CD4-positive, alpha-beta T cell (primary cell): ENCODE data around the gene RNF121. TPM values are rescaled to one million over a fixed set of nuclear protein-coding genes. Genes with fewer than 3 reads are reported as not detected.

Experiments
- ATAC-seq: fragments of 200-7000 bp; cut with Tn5 transposase; one replicate; pipeline ENCODE4 v1.10.0; 2022; ENCODE audit warnings: mild to moderate bottlenecking; ENCODE audit not compliant: poor library complexity
- CTCF ChIA-PET: fragments of 350-600 bp; sonication (Branson Sonifier 250); formaldehyde crosslinking; loops from one replicate; lab custom pipeline; 2021; ENCODE audit warnings: antibody characterized with exemption, inconsistent platforms; lab: Charles Lee
- POLR2A ChIA-PET: fragments of 350-600 bp; sonication (Branson Sonifier 250); formaldehyde crosslinking; loops from one replicate; lab custom pipeline; 2021; ENCODE audit warnings: antibody characterized with exemption, inconsistent platforms; lab: Charles Lee
- DNase-seq, 14 experiments: peaks; one replicate each; pipeline ENCODE4 v3.0.0-alpha.2; 2013 to 2020; ENCODE audit warnings: mixed read lengths in 2 of 14
- H3K27ac ChIP-seq, 2 donors: one replicate each; pipeline versions ENCODE4 v1.5.1 to v1.7.0; 2013; ENCODE audit warnings: low read length in 2 of 2, low read depth in 1 of 2, mild to moderate bottlenecking in 1 of 2
- H3K27me3 ChIP-seq, 2 experiments: 1 replicate in 1 of 2; 2 replicates in 1 of 2; pipeline versions ENCODE4 v1.6.1 to v1.7.0; 2013; ENCODE audit warnings: low read length in 2 of 2, control low read depth in 1 of 2, mild to moderate bottlenecking in 1 of 2, moderate library complexity in 1 of 2; ENCODE audit not compliant: insufficient read depth in 2 of 2, control insufficient read depth in 1 of 2
- H3K36me3 ChIP-seq: one replicate; pipeline ENCODE4 v1.6.1; 2013; ENCODE audit warnings: low read length, control low read depth; ENCODE audit not compliant: insufficient read depth
- H3K4me1 ChIP-seq: one replicate; pipeline ENCODE4 v1.6.1; 2013; ENCODE audit warnings: low read length, control low read depth; ENCODE audit not compliant: insufficient read depth
- H3K4me3 ChIP-seq: one replicate; pipeline ENCODE4 v1.5.1; 2013; ENCODE audit warnings: mild to moderate bottlenecking, low read length, moderate library complexity
- H3K9me3 ChIP-seq, 2 experiments: 1 replicate in 1 of 2; 2 replicates in 1 of 2; pipeline versions ENCODE4 v1.6.1 to v1.7.0; 2013; ENCODE audit warnings: low read length in 2 of 2, mild to moderate bottlenecking in 2 of 2, control low read depth in 1 of 2, moderate library complexity in 1 of 2; ENCODE audit not compliant: control insufficient read depth in 1 of 2, insufficient read depth in 1 of 2
- H3K27ac Mint-ChIP-seq: one replicate; pipeline ENCODE4 v1.8.0; 2020; ENCODE audit warnings: mixed read lengths
- H3K27me3 Mint-ChIP-seq: one replicate; pipeline ENCODE4 v1.8.0; 2021; ENCODE audit warnings: mixed read lengths
- H3K36me3 Mint-ChIP-seq: one replicate; pipeline ENCODE4 v1.8.0; 2021; ENCODE audit warnings: low read depth, mixed read lengths
- H3K4me1 Mint-ChIP-seq: one replicate; pipeline ENCODE4 v1.8.0; 2021; ENCODE audit warnings: low read depth, mixed read lengths
- H3K4me3 Mint-ChIP-seq: one replicate; pipeline ENCODE4 v1.8.0; 2020; ENCODE audit warnings: mild to moderate bottlenecking, mixed read lengths
- H3K9me3 Mint-ChIP-seq: one replicate; pipeline ENCODE4 v1.8.0; 2020; ENCODE audit warnings: mixed read lengths
- CTCF ChIP-seq: fragments of 200-600 bp; IDR thresholded peaks from one replicate; pipeline ENCODE4 v1.8.0; 2022; ENCODE audit warnings: antibody characterized with exemption, mild to moderate bottlenecking
- intact Hi-C, 2 experiments: fragments of 100-400 bp; cut with DNase I in 1 of 2; cut with micrococcal nuclease in 1 of 2; formaldehyde crosslinking; loops; one replicate each; pipeline versions ENCODE4 v1.15.1 to v1.9.0; 2023 to 2025; cut with DNase I, micrococcal nuclease
- total RNA-seq, 174 experiments: library from RNA in 2 of 174; stranded (reverse) in 2 of 174; gene quantifications; one replicate each; pipeline ENCODE4 v1.2.3 and lab custom pipeline; 2021 to 2026

Gene RNF121
- total RNA-seq, 2 experiments from 2014 or later, result 10.1 to 10.4 TPM

GRCh38 chr11:72040491-72041363 is 111.9 kb downstream of the RNF121 start:
- Mint-ChIP-seq H3K27me3 (no peaks in the 10 kb centered on the region), H3K4me3 (no peak overlapping the region), H3K27ac (no peak overlapping the region), H3K4me1 (peaks cover 47% of the 10 kb centered on the region), H3K9me3 (no peaks in the 10 kb centered on the region), H3K36me3 (peaks cover 13% of the 10 kb centered on the region)
- Histone ChIP-seq H3K36me3 (peaks cover 10% of the 10 kb centered on the region), H3K4me1 (peaks cover 66% of the 10 kb centered on the region), H3K27ac (peak overlapping the region; percentile 91 to 95), H3K9me3 (no peaks in the 10 kb centered on the region), H3K4me3 (peak overlapping the region; percentile 75), H3K27me3 (no peaks in the 10 kb centered on the region)
- DNase-seq, result peak; percentile 60 to 91 (median 82)
- ChIA-PET CTCF (interaction anchor here (0.7 to 4.5 kb wide), 8 partner anchors 12 to 103 kb away, joined by 3 to 56 read pairs (median 6); partner anchors contain the start of gene ANAPC15), POLR2A (interaction anchor here (0.6 to 5.4 kb wide), 37 partner anchors 8 to 1720 kb away, joined by 3 to 52 read pairs (median 6); partner anchors contain the start of genes ANAPC15, CLPB, IL18BP and LAMTOR1)
- ATAC-seq, result peak; percentile 78
- intact Hi-C loops, result loop anchor here (1.0 to 5.0 kb wide), 4 partner anchors 39 to 772 kb away; partner anchors contain the start of genes ANAPC15 (in 1 of the 2), ATG16L2 (in 1 of the 2), LRRC51 (in 1 of the 2) and NUMA1 (in 1 of the 2)
- no peak for TF ChIP-seq CTCF

GRCh38 chr11:72041364-72042063 is 112.7 kb downstream of the RNF121 start:
- Mint-ChIP-seq H3K27me3 (no peaks in the 10 kb centered on the region), H3K4me3 (no peak overlapping the region), H3K27ac (no peak overlapping the region), H3K9me3 (no peaks in the 10 kb centered on the region), H3K4me1 (peaks cover 39% of the 10 kb centered on the region), H3K36me3 (peaks cover 5% of the 10 kb centered on the region)
- H3K36me3 ChIP-seq, result peaks cover 3% of the 10 kb centered on the region
- peak overlapping the region; percentile 91 to 95 for H3K27ac ChIP-seq
- CTCF ChIA-PET, result interaction anchor here (1.3 to 4.5 kb wide), 5 partner anchors 13 to 50 kb away, joined by 4 to 24 read pairs (median 8); no protein-coding TSS in a partner anchor
- peak; percentile 34 to 71 (median 48) for DNase-seq
- peak; percentile 22 for ATAC-seq
- H3K27me3 ChIP-seq, result no peaks in the 10 kb centered on the region
- TF ChIP-seq CTCF, result no peak
- H3K4me1 ChIP-seq, result peaks cover 63% of the 10 kb centered on the region
- intact Hi-C loops, result loop anchor here (1.0 to 5.0 kb wide), 5 partner anchors 38 to 771 kb away; partner anchors contain the start of genes ANAPC15 (in 1 of the 2), ATG16L2 (in 1 of the 2), INPPL1 (in 1 of the 2) and LRRC51 (in 1 of the 2)
- POLR2A ChIA-PET, result interaction anchor here (1.0 to 5.4 kb wide), 22 partner anchors 10 to 393 kb away, joined by 3 to 52 read pairs (median 10); partner anchors contain the start of genes ANAPC15, CLPB, IL18BP and LAMTOR1
- H3K4me3 ChIP-seq, result peak overlapping the region; percentile 75
- no peaks in the 10 kb centered on the region for H3K9me3 ChIP-seq
